GM21528 (cell line): Measurements from ENCODE around the gene PDZD7.

Experiments
- ATAC-seq: cut with Tn5 transposase; IDR thresholded peaks from one replicate; pipeline ENCODE4 v1.9.1; 2021; ENCODE audit warnings: mild to moderate bottlenecking, moderate library complexity; ENCODE audit not compliant: unreplicated experiment, low FRiP score

The PDZD7 gene

DNA sequence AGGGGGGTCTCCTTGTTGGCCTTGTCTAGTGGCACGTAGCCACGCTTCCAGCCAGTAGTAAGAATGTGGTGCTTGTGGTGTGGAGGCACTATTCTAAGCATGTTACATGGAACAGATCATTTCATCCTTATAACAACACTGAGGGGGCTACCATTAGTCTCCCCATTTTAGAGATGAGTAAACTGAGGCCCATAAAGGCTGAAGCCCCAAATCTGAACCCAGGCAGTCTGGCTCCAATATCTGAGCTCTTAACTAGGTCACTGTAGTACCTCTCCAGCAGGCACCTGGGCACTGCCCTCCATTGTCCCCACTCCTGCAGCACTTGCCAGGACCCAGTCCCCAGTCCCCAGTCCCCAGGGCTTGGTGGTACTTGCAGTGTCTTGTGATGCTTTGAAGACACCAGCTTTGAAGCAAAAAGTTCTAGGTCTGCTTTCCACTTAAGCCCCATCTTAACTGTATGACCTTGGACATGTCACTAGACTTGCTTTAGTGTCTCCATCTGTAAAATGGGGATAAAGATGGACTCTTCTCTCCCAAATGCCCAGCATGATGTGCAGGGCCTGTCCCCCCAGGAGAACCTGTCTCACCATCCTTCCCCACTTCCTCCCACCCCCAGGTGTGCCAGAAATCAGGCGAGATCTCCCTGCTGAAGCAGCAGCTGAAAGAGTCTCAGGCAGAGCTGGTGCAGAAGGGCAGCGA, 24.9 kb downstream of the PDZD7 start:
- ATAC-seq, result no peak

DNA sequence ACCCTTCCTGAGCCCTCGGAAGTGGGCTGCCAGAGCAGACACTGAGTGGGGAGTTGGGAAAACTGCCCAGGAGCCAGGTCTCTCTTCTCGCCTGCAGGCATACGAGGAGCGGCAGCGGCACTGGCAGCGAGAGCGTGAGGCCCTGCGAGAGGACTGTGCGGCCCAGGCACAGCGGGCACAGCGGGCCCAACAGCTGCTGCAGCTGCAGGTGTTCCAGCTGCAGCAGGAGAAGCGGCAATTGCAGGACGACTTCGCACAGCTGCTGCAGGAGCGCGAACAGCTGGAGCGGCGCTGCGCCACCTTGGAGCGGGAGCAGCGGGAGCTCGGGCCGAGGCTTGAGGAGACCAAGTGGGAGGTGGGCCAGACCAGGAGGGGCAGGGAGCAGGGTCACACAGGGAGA, 25.6 kb downstream of the PDZD7 start:
- ATAC-seq, result no peak

DNA sequence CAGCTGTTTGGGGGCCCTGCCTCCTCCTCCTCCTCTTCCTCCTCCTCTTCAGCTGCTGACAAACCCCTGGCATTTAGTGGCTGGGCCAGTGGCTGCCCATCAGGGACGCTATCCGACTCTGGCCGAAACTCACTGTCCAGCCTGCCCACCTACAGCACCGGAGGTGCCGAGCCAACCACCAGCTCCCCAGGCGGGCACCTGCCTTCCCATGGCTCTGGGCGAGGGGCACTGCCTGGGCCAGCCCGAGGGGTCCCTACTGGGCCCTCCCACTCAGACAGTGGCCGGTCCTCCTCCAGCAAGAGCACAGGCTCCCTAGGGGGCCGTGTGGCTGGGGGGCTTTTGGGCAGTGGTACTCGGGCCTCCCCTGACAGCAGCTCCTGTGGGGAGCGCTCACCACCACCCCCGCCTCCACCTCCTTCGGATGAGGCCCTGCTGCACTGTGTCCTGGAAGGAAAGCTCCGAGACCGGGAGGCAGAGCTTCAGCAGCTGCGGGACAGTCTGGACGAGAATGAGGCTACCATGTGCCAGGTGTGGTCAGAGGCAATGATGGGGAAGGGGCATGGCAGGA, 27.2 kb downstream of the PDZD7 start:
- no peak for ATAC-seq

DNA sequence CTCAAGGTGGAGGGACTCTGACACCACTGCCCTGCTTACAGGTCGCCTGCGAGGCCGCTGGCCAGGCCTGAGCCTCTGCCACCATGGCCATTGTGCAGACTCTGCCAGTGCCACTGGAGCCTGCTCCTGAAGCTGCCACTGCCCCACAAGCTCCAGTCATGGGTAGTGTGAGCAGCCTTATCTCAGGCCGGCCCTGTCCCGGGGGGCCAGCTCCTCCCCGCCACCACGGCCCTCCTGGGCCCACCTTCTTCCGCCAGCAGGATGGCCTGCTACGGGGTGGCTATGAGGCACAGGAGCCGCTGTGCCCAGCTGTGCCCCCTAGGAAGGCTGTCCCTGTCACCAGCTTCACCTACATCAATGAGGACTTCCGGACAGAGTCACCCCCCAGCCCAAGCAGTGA, 28.5 kb downstream of the PDZD7 start:
- ATAC-seq, result no peak

DNA sequence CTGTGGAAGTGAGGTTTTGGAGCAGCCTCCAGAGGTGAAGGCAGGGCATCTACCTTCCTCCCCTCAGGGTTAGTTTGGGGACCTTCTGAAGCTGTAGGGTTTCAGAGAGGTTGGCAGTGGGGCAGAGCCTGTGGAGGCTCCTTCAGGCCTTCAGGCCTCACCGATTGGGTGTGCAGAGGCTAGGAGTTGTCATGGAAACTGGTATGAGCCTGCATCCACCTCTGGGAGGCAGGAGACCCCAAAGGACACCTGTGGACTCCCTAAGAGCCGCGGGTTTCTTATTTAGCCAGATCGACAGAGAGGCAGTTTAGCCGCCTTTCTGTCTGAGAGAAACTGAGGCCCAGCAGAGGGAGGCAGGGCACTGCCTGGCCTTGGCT, 29.3 kb downstream of the PDZD7 start:
- no peak for ATAC-seq

DNA sequence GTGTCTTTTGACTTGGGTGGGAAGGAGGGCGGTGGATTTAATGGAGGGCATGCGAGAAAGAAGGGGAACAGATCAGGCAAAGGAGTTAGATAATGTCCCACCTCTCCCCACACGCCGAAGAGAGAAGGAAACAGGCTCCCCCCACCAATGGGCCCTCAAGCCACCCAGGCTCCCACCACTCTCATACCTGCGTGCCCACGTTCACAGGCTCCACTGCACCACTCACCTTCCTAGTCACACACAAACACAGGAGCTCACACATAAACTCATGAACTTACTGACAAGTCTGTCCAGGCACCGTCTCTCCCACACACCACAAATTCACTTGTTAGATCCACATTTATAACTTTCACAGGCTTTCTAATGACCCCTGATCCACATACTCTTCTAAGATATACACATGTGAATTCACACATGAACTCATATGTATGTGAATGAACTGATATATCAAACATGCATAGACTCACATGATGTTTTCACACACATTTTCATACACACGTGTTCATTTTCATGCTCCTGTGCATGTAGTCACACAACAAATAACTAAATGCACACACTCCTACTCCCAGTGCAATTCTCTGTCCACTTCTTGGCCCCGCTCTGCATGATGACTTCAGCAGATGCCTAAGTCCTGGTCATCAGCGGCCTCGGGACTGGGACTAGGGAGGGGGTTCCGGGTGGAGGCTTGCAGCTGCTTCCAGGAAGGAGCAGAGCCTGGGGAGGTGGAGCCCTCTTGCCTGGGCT, 29.8 kb downstream of the PDZD7 start:
- ATAC-seq, result no peak

DNA sequence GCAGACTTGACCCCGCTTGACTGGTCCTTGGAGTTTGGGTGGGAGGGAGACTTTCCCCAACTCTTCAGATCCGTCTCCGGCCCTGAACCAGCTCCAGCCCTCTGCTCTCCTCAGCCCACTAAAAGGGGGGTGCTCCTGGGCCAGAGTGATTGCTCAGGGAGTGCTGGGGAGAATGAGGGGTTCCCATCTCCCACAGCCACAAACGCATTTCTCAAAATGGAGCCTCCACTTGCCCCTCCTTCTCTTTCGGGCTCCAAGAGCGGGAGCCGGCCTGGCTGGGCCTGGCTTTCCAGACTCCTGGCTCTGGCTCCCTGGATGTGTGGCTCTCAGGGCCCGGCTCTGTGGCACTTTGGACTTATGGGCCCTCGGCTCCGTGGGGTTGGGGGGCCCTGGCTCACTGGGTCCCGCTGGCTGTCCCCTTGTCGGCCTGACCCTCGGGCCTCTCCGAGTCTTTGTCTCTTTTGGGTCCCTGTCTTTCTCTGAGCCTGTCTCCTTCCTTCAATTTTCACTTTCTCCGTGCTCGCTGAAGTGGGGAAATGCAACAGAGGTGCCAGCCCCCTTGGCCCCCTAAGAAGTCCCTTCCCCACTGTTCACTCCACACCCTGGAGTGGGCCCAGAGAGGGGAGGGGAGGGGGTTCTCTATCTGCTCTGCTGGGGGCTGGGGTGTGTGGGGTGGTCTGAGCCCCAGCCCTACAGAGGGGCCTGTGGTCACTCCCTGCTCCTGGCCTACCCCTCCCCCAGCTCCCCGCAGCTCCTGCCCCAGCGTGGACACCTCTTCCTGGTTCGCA, 30.6 kb downstream of the PDZD7 start:
- no peak for ATAC-seq

DNA sequence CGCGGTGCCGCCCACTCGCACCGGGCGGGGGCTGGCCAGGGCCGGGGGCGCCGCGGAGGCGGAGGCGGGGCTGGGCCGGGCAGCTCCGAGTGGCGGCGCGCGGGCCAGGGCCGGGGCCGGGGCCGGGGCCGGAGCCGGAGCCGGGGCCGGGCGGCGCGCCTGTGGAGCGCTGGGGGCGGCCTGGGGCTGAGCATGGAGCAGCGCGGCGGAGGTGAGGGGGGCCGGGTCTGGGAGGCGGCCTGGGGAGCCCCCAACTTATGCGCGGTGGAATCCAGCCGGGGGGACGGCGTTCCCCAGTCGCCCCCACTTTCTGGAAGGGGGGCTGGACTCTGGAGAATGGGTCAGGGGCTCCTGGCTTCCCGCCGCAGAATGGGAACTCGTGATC, 31.2 kb downstream of the PDZD7 start, which contains the start of gene LZTS2:
Gene LZTS2, plus strand, starts transcription at position 67 of the 385 bp plus-strand sequence. CDS start 2,731 bp downstream, outside the sequence.
- ATAC-seq, result no peak

DNA sequence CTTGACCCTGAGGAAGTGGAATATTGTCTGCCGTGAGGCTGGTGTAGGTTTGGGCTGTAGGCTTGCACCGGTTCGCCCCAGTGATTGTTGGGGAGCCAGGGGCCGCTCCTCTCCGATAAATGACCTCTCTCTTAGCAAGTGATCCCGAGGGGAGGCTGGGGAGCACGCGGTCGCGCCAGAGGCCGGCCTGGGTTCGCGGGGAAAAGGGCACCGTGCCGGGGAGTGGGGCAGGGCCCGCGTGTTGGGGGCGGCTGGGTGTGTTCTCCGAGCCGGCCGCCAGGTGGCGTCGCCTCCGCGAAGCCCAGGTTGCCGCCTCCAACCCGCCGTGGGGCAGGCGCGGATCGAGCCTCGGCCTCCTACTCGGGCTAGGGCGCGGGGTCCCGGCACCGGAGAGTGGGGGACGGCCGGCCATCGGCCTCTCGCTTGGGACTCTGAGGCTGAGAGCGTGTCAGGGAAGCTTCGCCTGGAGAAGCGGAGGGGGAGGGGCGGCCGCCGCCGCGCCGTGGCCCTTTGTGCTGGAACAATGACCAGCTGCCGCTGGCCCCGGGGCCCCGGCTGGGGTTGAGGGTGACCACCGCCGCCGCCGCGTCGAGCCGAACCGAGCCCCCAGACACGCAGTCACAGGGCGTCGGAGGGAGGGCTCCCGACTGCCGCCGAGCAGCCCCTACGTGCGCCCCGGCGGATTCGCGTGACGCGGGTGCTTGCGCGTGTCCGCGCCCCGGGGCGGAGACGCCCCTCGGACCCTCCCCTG, 31.8 kb downstream of the PDZD7 start:
- peak; percentile 44 for ATAC-seq

DNA sequence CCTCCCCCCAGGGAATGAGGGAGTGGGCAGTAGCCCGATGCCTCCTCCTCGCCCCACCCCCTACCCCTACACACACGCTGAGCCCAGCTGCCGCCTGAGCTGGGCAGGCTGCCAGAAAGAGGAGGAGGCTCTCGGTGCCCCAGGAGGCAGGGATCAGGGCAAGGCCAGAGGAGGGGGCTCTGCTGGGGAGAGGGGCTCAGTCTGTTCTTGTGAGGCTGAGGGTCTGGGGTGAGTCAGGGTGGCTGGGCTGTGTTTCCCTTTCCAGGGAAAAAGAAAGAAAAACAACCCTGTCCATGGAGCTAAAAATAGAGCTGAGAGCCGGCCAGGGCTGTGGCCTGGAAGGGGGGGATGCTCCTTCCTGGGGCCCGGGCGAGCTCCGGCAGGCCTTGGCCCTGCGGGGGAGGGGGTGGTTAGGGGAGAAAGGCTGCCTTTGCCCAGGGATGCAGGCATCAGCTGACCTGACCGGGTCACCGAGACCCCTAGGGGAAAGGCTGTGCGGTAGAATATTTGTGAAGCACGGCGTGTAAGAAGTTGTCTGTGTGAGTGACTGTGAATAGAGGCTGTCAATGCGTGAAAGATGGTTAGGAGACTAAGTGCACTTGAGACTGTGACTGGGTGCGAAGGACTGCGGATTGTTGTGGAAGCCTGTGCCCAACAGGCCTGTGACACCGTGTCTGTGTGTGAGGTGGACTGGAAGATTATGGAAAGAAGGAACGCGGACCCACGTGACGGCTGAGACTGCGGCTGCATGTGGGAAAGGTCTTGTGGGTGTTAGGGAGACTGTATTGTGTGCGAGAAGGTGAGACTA, 32.5 kb downstream of the PDZD7 start:
- ATAC-seq, result no peak

DNA sequence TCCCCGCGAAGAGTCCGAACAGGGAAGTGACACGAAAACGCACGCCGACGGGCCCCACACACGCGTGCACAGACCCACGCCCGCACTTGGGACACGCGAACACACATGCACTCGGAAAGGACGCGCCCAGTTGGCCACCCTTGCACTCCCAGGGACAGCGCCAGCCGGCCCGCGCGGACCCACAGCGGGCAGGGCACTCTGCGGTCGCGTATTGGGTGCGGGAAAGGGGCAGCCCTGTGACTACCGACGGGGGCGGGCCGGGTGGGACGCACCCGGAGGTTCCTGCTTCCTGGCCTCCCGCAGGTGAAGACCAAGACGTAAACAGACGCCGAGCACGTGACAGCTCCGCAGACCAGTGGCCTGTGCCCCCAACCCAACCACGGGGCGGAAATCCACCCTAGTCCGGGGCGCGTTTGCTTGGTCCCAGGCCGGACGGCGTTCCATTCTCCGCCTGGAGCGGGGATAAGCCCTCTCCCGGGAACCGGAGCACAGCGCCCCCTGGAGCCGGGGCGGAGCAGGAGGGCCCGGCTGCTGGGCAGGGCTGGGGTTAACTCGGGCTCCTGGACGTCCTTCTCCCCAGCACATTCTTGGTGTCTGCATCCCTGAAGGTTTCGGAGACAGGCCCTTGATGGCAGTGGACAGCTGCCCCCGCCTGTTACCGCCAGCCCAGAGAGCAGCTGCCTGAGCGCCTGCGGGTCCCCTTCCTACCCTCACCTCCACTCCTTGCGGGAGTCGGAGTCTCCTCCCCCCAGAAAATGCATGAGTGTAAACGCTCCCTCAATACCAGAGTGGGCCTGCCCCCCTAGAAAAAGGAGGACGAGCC, 33.4 kb downstream of the PDZD7 start:
- ATAC-seq, result no peak

DNA sequence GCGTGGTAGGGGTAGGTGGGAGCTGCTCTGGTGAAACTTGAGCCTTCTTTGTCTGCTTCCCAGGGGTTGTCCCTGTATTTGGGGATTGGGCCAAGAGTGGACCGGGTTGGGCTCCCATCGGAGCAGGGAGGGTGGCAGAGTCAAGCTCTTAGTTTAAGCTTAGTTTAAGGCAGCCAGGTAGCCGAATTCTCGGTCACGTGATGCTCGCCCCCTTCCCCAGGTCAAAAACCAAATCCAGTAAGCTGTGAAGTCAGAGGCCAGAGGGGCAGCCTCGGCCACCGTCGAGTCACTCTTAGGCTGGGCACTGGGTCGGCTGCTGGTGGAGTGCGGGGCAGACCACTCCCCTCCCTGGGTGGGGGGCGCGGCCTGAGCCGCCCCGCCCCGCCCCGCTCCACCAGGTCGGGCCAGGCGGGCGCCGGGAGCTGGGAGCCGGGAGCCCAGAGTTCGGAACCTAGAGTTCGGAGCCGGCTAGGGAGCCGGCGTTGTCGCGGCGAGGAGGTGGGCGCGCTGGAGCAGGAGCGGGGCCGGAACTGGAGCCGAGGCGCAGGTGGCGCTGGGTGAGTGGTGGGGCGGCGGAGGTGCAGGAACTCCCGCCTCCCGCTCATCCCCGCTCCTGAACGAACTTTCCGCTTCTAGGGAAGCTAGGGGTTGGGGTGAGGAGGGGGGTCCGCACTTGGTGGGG, 34.1 kb downstream of the PDZD7 start:
- no peak for ATAC-seq

DNA sequence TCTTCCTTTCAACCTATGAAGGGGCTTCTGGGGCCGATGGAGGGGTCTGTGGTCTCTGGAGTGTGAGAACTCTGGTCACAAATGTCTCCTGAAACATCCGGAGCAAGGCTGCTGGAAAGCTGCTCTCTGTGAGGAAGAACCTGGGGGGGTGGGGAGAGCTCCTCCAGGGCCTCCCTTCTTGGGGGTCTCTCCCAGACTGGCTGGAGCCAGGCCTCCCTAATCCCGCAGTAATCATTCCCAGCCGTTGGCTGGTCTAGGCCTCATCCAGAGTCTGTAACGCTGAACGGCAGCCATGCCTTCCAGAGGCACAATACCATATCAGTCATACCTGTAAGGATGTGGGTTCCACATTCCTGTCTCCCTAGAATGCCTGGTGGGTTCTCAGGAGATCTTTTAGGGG, 35.7 kb downstream of the PDZD7 start:
- ATAC-seq, result no peak

DNA sequence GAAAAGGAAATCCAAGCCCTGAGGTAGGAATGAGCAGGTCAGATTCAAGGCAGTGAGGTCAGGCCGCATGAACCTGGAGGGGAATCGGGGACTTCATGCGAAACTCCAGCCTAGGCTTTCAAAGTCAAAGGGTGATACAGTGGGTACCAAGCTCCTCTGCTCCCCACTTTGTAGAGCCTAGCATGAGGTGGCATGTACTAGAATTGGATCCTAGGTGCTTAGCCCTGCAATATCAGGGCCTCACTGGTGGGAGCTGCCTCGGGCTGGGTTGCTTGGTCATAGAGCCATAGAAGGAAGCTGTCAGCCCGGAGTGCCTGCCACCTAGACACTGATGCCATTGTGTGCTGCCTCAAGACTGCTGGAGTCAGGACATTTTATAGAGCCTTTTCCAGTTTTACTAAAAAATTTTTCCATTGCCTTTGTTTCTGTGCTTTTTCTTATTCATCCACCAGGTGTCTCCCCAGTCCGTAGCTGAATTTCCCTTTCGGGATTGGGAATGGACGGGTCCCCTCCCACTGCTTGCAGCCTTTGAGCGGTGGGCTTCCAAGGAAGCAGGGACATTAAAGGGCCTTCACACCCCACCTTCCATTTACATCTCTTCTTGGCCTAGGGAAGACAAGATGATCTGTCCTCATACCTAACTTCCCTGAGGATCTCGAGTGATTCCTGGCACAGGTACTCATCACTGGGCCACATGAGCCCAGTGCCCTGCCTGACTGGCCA, 36.8 kb downstream of the PDZD7 start:
- ATAC-seq, result no peak

DNA sequence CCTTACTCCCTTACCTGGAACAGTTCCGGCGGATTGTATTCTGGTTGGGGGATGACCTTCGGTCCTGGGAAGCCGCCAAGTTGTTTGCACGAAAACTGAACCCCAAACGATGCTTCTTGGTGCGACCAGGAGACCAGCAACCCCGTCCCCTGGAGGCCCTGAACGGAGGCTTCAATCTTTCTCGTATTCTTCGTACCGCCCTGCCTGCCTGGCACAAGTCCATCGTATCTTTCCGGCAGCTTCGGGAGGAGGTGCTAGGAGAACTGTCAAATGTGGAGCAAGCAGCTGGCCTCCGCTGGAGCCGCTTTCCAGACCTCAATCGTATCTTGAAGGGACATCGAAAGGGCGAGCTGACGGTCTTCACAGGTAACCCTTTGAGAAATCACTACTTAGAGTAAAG, 41.8 kb downstream of the PDZD7 start:
- no peak for ATAC-seq

DNA sequence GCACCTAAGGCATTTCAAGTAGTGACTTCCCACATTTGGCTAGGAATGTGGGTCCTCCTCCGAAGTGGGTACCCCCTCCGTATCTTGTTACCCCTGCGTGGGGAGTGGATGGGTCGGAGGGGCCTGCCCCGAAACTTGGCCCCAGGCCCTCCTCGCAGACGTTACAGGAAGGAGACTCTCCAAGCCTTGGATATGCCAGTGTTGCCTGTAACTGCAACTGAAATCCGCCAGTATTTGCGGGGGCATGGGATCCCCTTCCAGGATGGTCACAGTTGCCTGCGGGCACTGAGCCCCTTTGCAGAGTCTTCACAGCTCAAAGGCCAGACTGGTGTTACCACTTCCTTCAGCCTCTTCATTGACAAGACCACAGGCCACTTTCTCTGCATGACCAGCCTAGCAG, 42.8 kb downstream of the PDZD7 start:
- no peak for ATAC-seq

DNA sequence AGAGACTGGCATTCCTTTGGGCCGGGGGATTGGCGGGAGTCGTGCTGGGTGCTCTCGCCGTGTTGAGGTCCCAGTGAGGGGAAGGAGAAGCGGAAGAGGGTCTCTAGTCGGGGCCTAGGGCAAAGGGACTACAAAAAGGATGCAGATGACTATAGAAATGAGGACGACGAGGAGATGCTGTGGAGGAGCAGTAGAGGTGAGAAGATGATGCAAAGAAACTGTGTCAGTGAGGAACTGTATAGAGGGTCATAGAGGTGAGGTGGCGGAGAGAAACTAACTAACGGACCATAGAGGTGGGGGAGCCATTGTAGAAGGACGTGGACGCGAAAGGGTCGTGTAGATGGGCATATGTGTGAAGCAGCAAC, 43.3 kb downstream of the PDZD7 start:
- ATAC-seq, result no peak
